LNCAP (cell line): Measurements from ENCODE around the gene ABCC10.

Source experiments
- TF ChIP-seq, protein P1 (sequence below): fragments of 450-650 bp; IDR thresholded peaks from 2 replicates; pipeline ENCODE4 v1.5.1; 2017; ENCODE audit warnings: mild to moderate bottlenecking

ABCC10 gene, protein sequence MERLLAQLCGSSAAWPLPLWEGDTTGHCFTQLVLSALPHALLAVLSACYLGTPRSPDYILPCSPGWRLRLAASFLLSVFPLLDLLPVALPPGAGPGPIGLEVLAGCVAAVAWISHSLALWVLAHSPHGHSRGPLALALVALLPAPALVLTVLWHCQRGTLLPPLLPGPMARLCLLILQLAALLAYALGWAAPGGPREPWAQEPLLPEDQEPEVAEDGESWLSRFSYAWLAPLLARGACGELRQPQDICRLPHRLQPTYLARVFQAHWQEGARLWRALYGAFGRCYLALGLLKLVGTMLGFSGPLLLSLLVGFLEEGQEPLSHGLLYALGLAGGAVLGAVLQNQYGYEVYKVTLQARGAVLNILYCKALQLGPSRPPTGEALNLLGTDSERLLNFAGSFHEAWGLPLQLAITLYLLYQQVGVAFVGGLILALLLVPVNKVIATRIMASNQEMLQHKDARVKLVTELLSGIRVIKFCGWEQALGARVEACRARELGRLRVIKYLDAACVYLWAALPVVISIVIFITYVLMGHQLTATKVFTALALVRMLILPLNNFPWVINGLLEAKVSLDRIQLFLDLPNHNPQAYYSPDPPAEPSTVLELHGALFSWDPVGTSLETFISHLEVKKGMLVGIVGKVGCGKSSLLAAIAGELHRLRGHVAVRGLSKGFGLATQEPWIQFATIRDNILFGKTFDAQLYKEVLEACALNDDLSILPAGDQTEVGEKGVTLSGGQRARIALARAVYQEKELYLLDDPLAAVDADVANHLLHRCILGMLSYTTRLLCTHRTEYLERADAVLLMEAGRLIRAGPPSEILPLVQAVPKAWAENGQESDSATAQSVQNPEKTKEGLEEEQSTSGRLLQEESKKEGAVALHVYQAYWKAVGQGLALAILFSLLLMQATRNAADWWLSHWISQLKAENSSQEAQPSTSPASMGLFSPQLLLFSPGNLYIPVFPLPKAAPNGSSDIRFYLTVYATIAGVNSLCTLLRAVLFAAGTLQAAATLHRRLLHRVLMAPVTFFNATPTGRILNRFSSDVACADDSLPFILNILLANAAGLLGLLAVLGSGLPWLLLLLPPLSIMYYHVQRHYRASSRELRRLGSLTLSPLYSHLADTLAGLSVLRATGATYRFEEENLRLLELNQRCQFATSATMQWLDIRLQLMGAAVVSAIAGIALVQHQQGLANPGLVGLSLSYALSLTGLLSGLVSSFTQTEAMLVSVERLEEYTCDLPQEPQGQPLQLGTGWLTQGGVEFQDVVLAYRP (N-terminal part only)

DNA sequence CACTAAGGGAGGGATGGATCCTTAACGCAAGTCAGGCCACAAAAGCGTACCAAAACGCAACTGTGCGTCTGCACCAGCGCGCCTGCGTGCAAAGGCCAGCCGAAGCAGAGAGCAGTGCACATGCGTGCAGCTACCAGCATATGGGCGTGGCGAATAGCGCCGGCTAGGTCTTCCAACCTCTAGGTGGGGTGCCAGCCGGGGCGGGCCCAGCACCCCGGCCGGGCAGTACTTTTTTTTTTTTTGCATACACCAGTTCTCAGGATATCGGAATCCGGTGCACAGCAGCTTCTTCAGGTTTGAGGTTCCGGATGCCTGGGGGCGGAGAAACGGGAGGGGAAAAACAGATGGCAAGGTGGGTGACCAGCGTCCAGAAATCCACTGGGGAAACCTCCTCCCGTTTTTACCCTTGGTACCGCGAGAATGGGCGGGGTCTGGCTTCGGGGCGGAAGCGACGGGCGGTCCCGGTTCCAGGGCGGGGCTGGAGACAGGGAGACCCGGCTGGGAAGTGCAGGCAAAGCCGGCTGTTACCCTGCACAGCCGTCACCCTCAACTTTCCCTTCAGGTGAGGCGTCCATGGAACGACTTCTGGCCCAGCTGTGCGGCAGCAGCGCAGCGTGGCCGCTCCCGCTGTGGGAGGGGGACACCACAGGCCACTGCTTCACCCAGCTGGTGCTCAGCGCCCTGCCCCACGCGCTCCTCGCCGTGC lies at the start of gene ABCC10:
ABCC10 (plus strand) TSS at position 136 of the 706 bp plus-strand sequence; CDS start at position 574, 438 bp downstream.
- TF ChIP-seq, protein P1, sequence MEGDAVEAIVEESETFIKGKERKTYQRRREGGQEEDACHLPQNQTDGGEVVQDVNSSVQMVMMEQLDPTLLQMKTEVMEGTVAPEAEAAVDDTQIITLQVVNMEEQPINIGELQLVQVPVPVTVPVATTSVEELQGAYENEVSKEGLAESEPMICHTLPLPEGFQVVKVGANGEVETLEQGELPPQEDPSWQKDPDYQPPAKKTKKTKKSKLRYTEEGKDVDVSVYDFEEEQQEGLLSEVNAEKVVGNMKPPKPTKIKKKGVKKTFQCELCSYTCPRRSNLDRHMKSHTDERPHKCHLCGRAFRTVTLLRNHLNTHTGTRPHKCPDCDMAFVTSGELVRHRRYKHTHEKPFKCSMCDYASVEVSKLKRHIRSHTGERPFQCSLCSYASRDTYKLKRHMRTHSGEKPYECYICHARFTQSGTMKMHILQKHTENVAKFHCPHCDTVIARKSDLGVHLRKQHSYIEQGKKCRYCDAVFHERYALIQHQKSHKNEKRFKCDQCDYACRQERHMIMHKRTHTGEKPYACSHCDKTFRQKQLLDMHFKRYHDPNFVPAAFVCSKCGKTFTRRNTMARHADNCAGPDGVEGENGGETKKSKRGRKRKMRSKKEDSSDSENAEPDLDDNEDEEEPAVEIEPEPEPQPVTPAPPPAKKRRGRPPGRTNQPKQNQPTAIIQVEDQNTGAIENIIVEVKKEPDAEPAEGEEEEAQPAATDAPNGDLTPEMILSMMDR = no peak

DNA sequence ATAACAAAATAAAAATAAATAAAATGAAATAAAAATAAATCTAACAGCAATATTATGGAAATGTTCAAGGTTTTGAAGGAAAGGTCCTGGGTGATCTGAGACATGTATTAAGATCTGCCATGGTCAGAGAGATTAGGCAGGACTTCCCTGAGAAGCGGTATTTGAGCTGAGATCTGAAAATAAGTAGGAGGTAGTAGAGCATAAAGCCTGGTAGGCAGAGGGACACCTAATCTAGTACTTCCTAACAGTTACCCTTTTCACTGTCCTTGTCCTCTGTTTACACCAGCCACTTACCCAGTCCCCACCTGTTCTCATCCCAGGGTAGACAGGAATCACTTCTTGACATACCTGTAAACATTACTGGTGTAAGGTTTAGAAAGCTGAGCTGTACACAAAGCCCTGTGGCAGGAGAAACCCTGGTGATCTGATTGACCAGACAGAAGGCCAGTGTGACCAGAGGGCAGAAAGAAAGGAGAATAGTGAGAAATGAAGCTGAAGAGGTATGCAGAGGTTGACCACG lies 49.6 kb upstream of the ABCC10 start:
- TF ChIP-seq, protein P1 = no peak

DNA sequence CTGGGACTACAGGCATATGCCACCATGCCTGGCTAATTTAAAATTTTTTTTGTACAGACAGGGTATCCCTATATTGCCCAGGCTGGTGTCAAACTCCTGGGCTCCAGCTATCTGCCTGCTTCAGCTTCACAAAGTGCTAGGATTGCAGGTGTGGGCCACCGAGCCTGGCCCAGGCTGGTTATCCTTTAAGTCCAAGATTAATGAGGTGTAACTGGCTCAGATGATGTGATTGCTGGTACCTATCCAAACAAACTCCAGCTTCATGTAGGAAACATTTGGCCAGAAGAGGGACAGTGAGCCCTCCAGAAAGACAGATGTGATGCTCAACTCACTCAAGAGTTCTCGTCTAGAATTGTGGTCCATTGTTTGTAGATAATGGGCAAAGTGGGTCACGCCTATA lies 48.7 kb upstream of the ABCC10 start:
- TF ChIP-seq, protein P1 = no peak

DNA sequence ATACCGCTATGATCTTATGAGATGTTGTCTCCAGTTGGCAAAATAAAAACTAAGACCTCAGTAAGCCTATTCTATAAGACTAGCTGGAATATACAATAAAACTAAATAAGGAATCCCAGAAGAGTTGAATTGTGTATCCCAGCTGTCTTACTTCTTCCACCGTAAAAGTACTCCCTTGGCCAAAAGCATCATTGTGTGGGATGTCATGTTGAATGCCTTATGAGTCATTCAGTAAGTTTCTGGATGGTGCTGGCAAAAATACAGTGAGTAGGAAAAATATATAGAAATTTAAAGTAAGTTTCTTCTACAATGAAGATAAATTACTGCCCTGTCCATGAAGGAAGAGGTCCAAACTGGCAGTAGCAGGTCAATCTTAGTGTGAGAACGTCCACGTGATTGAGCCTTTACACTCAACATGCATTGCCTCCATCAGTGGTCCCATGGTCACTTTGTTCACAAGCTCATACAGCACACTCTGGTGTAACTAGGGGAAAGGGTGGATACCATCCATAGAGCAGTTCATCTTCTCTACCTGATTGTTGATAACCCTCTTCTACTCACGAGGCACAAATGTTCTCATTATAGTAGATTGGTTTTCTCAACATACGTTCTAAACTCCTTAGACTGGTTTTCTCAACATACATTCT lies 44.2 kb upstream of the ABCC10 start:
- TF ChIP-seq, protein P1 = no peak

DNA sequence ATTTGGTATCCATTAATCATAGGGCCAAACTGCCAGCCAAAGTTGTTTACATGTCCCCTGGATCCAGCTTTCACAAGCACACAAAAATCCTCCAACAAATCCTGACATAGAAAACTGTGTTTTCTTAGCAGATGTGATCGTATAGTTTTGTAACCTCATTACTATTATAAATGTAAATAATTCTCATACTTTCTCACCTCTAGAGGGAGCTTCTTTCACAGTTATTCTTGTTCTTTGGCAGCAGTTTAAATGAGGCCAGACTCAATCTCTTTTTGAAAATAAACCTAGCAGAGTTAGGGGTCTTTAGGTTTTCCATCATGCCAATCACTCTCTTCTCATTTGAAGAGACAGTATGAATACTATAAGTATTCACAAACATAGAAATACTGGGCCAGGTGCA lies 40.8 kb upstream of the ABCC10 start:
- TF ChIP-seq, protein P1 = peak; percentile 26; the same call in 1 of the 2 replicates

DNA sequence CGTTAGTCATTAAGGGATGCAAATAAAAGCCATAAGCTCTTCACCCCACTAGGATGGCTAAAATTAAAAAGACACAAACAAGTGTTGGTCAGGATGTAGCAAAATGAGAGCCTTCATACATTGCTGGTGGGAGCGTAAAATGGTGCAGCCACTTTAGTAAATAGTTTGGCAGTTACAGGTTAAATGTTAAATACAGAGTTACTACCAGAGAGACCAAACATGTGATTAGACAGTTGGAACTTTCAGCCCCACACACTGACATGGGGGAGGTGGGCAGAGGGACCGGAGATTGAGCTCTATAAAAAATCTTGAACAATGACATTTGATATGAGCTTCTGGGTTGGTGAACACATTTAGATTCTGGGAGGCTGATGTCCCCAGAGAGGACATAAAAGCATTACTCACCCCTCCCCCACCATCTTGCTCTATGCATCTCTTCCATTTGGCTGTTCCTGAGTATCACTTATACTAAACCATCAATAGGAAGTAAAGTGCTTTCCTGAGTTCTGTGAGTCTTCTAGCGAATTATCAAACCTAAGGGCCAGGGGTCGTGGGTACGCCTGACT lies 37.5 kb upstream of the ABCC10 start:
- TF ChIP-seq, protein P1 = no peak
